Spleen (tissue), 11 donors: Measurements from ENCODE around the gene MYL9. TPM values are rescaled to one million over a fixed set of nuclear protein-coding genes. Genes with fewer than 3 reads are reported as not detected.

Experiments used
- DNase-seq: peaks from one replicate; pipeline ENCODE4 v3.0.0-alpha.2; 2020
- H3K27ac ChIP-seq, 8 donors: fragments of 200-600 bp; sonication (generic) in 7 of 8; 1 replicate in 4 of 8; 2 replicates in 4 of 8; pipeline versions ENCODE4 v1.5.0 to v1.8.0; 2016 to 2021; ENCODE audit warnings: inconsistent platforms in 4 of 8, mild to moderate bottlenecking in 4 of 8, moderate library complexity in 1 of 8
- H3K27me3 ChIP-seq, 7 donors: fragments of 200-600 bp; sonication (generic) in 6 of 7; replicated peaks in 1 of 7; 1 replicate in 4 of 7; 2 replicates in 3 of 7; pipeline versions ENCODE4 v1.5.0 to v1.8.0; 2016 to 2021; ENCODE audit warnings: inconsistent platforms in 3 of 7, mild to moderate bottlenecking in 1 of 7
- H3K36me3 ChIP-seq, 6 donors: fragments of 200-600 bp; sonication (generic) in 5 of 6; 1 replicate in 4 of 6; 2 replicates in 2 of 6; pipeline versions ENCODE4 v1.5.0 to v1.8.0; 2016 to 2021; ENCODE audit warnings: inconsistent platforms in 2 of 6
- H3K4me1 ChIP-seq, 6 donors: fragments of 200-600 bp; sonication (generic) in 5 of 6; 1 replicate in 3 of 6; 2 replicates in 3 of 6; pipeline versions ENCODE4 v1.5.0 to v1.8.0; 2016 to 2021; ENCODE audit warnings: inconsistent platforms in 3 of 6
- H3K4me3 ChIP-seq, 8 donors: fragments of 200-600 bp; sonication (generic) in 7 of 8; 1 replicate in 4 of 8; 2 replicates in 4 of 8; pipeline versions ENCODE4 v1.5.0 to v1.8.0; 2016 to 2021; ENCODE audit warnings: inconsistent platforms in 4 of 8, mild to moderate bottlenecking in 4 of 8, moderate library complexity in 2 of 8
- H3K9me3 ChIP-seq, 8 donors: fragments of 200-600 bp; sonication (generic) in 7 of 8; 1 replicate in 4 of 8; 2 replicates in 4 of 8; pipeline versions ENCODE4 v1.5.0 to v1.8.0; 2016 to 2021; ENCODE audit warnings: inconsistent platforms in 4 of 8
- CTCF ChIP-seq, 11 experiments: fragments of 200-600 bp in 7 of 11; fragments of 450-650 bp in 4 of 11; sonication (generic) in 4 of 11; IDR thresholded peaks in 8 of 11; conservative IDR thresholded peaks in 3 of 11; 1 replicate in 7 of 11; 2 replicates in 4 of 11; pipeline versions ENCODE4 v1.4.0 to v1.8.0; 2016 to 2021; ENCODE audit warnings: antibody characterized with exemption in 11 of 11, inconsistent platforms in 4 of 11, mild to moderate bottlenecking in 1 of 11
- POLR2A ChIP-seq, 3 donors: fragments of 450-650 bp; IDR thresholded peaks; one replicate each; pipeline ENCODE4 v1.5.1; 2017; ENCODE audit warnings: antibody characterized with exemption in 3 of 3, mild to moderate bottlenecking in 1 of 3
- POLR2AphosphoS5 ChIP-seq, 3 donors: sonication (generic); formaldehyde crosslinking; IDR thresholded peaks; one replicate each; pipeline ENCODE4 v1.5.1; 2017; ENCODE audit warnings: antibody characterized with exemption in 3 of 3
- WGBS, 5 donors: extraction: QIAGEN DNeasy Blood & Tissue Kit in 3 of 5; methylation state at CpG; one replicate each; pipeline versions ENCODE4 v1.1.5 to v1.1.7; 2013 to 2018; 5-methylcytosine and 5-hydroxymethylcytosine counted together
- intact Hi-C: fragments of 100-400 bp; cut with DNase I; formaldehyde crosslinking; loops from one replicate; pipeline ENCODE4 v1.15.0; 2023; ENCODE audit warnings: low total_unique reads
- polyA plus RNA-seq, 3 donors: library from polyadenylated mRNA; stranded (reverse); fragments of 200-250 nt; gene quantifications; one replicate each; pipeline ENCODE4 v1.2.1, GENCODE V29; 2013
- total RNA-seq, 7 donors: library from RNA; depleted of rRNA in 3 of 7; stranded (reverse); fragments of >200 nt in 3 of 7; fragmentation: NEBNext Ultra II Directional in 4 of 7; extraction: Animal tissue kit (Norgen Biotek cat#: 25700) in 4 of 7; gene quantifications; one replicate each; pipeline versions ENCODE4 v1.1.0 to v1.2.1, GENCODE V29; 2016 to 2021
- donor health status: healthy with polysubstance abuse.
- donor health status: DM: no; HTN: no; CAD: no; lungs with moderate emphysema.
- donor health status: DM: no; HTN: no; CAD: no.
- donor health status: Bipolar disorder and iron deficiency.
- donor health status: healthy.
- donor health status: DM: no; HTN: no; CAD: no.
- donor health status: DM: yes; HTN: yes; CAD: no.

The MYL9 gene
- total and polyA plus RNA-seq, 10 donors: 30.4 to 369 (median 83.2) TPM

DNA sequence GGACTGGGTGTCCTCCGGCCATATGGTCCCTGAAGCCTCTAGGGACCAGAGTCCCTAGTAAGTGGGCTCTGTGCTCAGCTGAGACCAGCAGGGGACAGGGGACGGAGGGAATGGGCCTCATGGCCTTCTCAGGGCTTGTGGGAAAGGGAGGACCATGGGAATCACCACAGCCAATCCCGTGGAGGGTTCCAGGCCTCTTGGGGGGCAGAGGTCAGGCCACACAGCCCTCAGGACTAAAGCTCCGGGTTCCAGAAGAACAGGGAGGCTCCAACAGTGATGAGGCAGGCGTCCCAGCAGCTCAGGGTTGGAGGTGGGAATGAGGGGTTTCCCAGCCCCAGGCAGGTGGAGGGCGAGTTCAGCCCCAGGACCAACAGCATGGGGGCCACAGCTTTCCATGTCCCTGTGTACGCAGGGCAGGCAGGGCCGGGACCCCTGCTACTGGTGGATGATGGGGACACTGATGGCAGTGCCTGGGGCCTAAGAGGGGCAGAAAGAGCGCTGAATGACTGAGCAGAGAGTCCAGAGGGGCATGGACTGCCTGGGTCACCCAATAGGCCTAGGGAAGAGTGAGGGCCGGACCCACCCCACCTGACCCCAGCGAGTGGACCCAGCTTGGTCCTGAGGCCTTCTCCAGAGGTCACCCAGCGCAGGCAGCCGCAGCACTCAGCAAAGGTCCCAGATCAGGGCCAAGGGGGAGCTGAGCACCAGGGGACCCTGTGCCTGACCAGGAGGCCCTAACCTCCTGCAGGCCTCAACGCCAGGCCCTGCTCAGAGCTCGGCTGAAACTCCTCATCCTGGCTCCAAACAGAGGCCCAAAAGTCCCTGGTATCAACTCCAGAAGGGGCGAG is 8.8 kb downstream of the MYL9 start:
- Histone ChIP-seq H3K27me3 (no peaks in the 10 kb centered on the region), H3K36me3 (peaks cover 0 to 45% (median 0%) of the 10 kb centered on the region in 6 donors), H3K4me3 (no peak overlapping the region), H3K9me3 (no peaks in the 10 kb centered on the region), H3K27ac (peak overlapping the region in 4 of 8 donors; percentile 25 to 54 (median 38)), H3K4me1 (peaks cover 0 to 40% (median 11%) of the 10 kb centered on the region in 6 donors)
- intact Hi-C loops: loop anchor here (10.0 kb wide), 1 partner anchor 55 kb away; the partner anchor contains the start of gene RAB5IF
- TF ChIP-seq POLR2AphosphoS5 (IDR thresholded peaks at IDR 0.05): peak; percentile 18 to 29 (median 26)
- TF ChIP-seq POLR2A (IDR thresholded peaks at IDR 0.05): no peak
- TF ChIP-seq CTCF (IDR thresholded peaks at IDR 0.05 in 8 of 11, conservative IDR thresholded peaks at IDR 0.05 in 3 of 11): no peak
- WGBS, 5 donors: 87 to 91% (median 88%) methylated on average over 15 to 16 of the region's 16 CpGs
- peak; percentile 51 for DNase-seq

DNA sequence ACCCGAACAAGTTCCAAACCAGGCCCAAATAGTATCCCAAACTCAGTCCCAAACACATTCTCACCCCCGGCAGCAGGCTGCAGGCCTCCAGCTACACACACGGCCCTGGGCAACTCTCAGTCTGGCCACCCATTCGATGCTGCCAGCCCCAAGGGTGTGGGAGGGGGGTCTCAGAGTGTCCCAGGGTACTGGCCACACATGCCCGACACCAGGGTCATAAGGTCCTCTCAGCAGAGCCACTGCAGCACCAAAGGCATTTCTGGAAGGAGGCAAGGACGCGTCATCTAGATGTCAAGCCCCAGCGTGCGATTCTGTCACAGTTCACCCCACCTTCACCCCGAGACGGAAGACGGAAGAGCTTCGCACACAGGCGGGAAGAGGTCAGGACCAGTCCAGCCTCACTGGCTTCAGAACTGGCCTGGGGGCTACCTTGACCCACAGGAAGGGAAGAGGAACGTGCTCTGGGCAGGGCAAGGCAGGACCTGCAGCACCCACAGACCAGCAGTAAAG is 9.5 kb downstream of the MYL9 start:
- H3K27ac ChIP-seq: peak overlapping the region in 4 of 8 donors; percentile 25 to 54 (median 38)
- peaks cover 0 to 38% (median 0%) of the 10 kb centered on the region in 6 donors for H3K36me3 ChIP-seq
- DNase-seq: peak; percentile 64
- H3K27me3 ChIP-seq: no peaks in the 10 kb centered on the region
- TF ChIP-seq CTCF (IDR thresholded peaks at IDR 0.05 in 8 of 11, conservative IDR thresholded peaks at IDR 0.05 in 3 of 11) (no peak), POLR2AphosphoS5 (IDR thresholded peaks at IDR 0.05) (peak; percentile 50 to 81 (median 67))
- intact Hi-C loops: loop anchor here (10.0 kb wide), 1 partner anchor 54 kb away; the partner anchor contains the start of gene RAB5IF
- H3K4me1 ChIP-seq: peaks cover 0 to 33% (median 9%) of the 10 kb centered on the region in 6 donors
- no peak overlapping the region for H3K4me3 ChIP-seq
- no peaks in the 10 kb centered on the region for H3K9me3 ChIP-seq
- 66 to 84% (median 72%) methylated on average over 15 of the region's 15 CpGs for WGBS, 5 donors

GRCh38 chr20:36555248-36555647 is 13.9 kb downstream of the MYL9 start:
- no peaks in the 10 kb centered on the region for H3K36me3 ChIP-seq
- TF ChIP-seq POLR2AphosphoS5 (IDR thresholded peaks at IDR 0.05): no peak
- TF ChIP-seq CTCF (IDR thresholded peaks at IDR 0.05 in 8 of 11, conservative IDR thresholded peaks at IDR 0.05 in 3 of 11): no peak
- intact Hi-C loops: loop anchor here (10.0 kb wide), 1 partner anchor 50 kb away; the partner anchor contains the start of gene RAB5IF
- H3K4me1 ChIP-seq: peaks cover 5 to 23% (median 10%) of the 10 kb centered on the region in 6 donors
- H3K27ac ChIP-seq: no peak overlapping the region
- WGBS, 5 donors: 89 to 98% (median 93%) methylated on average over 2 of the region's 2 CpGs
- no peak for DNase-seq
- no peaks in the 10 kb centered on the region for H3K9me3 ChIP-seq
- H3K4me3 ChIP-seq: no peak overlapping the region
- no peaks in the 10 kb centered on the region for H3K27me3 ChIP-seq

- no peak overlapping the region for H3K4me3 ChIP-seq
- TF ChIP-seq CTCF (IDR thresholded peaks at IDR 0.05 in 8 of 11, conservative IDR thresholded peaks at IDR 0.05 in 3 of 11): no peak
- TF ChIP-seq POLR2AphosphoS5 (IDR thresholded peaks at IDR 0.05): no peak
- TF ChIP-seq POLR2A (IDR thresholded peaks at IDR 0.05): no peak
- H3K4me1 ChIP-seq: no peaks in the 10 kb centered on the region
- no peaks in the 10 kb centered on the region for H3K27me3 ChIP-seq
- H3K9me3 ChIP-seq: peaks cover 0 to 15% (median 12%) of the 10 kb centered on the region in 8 donors
- WGBS, 5 donors: 82 to 92% (median 85%) methylated on average over 2 of the region's 2 CpGs
- no peaks in the 10 kb centered on the region for H3K36me3 ChIP-seq
- H3K27ac ChIP-seq: no peak overlapping the region
- DNase-seq: no peak
- intact Hi-C loops: no loop called here
These were observed 21.4 kb downstream of the MYL9 start for GRCh38 chr20:36562724-36563123.
